22Rv1 (cell line): Measurements from ENCODE around the gene FUS.

ENCODE experiments used
- CTCF ChIP-seq: fragments of 450-650 bp; IDR thresholded peaks from 2 replicates; pipeline ENCODE4 v1.5.1; 2017; ENCODE audit warnings: mild to moderate bottlenecking
- ZFX ChIP-seq: fragments of 450-650 bp; IDR thresholded peaks from 2 replicates; pipeline ENCODE4 v1.6.1; 2017; ENCODE audit warnings: antibody characterized with exemption, borderline replicate concordance

GRCh38 chr16:31202414-31203375, 22.8 kb downstream of the FUS start, which contains the start of gene PYCARD:
- TF ChIP-seq CTCF (no peak), ZFX (no peak)
